Mesenchymal stem cell (in vitro differentiated cells and primary cell): ENCODE measurements around the gene RELB.

Experiments
- DNase-seq: peaks from one replicate; pipeline ENCODE4 v3.0.0-alpha.2; 2013
- H2AFZ ChIP-seq: one replicate; pipeline ENCODE4 v1.6.1; 2013; ENCODE audit warnings: low read depth, mild to moderate bottlenecking, control low read depth, inconsistent platforms, low read length, moderate library complexity
- H2AK5ac ChIP-seq: 2 replicates; pipeline ENCODE4 v1.6.1; 2013; ENCODE audit warnings: low read length, moderate library complexity, mild to moderate bottlenecking, inconsistent platforms; ENCODE audit not compliant: severe bottlenecking
- H2BK120ac ChIP-seq: one replicate; pipeline ENCODE4 v1.6.1; 2013; ENCODE audit warnings: low read depth, mild to moderate bottlenecking, inconsistent platforms, low read length, moderate library complexity
- H2BK12ac ChIP-seq, 2 experiments: one replicate each; pipeline ENCODE4 v1.6.1; 2013; ENCODE audit warnings: inconsistent platforms in 2 of 2, low read length in 2 of 2, mild to moderate bottlenecking in 2 of 2, moderate library complexity in 2 of 2, control low read depth in 1 of 2
- H2BK15ac ChIP-seq: one replicate; pipeline ENCODE4 v1.6.1; 2013; ENCODE audit warnings: mild to moderate bottlenecking, low read depth, inconsistent platforms; ENCODE audit not compliant: poor library complexity, severe bottlenecking
- H2BK5ac ChIP-seq: 2 replicates; pipeline ENCODE4 v1.6.1; 2013; ENCODE audit warnings: low read depth, mild to moderate bottlenecking, low read length, control low read depth, inconsistent platforms; ENCODE audit not compliant: poor library complexity, severe bottlenecking
- H3K14ac ChIP-seq, 2 experiments: one replicate each; pipeline ENCODE4 v1.6.1; 2013; ENCODE audit warnings: inconsistent platforms in 2 of 2, low read length in 2 of 2, control low read depth in 1 of 2, mild to moderate bottlenecking in 1 of 2, moderate library complexity in 1 of 2
- H3K18ac ChIP-seq, 2 experiments: one replicate each; pipeline ENCODE4 v1.6.1; 2013; ENCODE audit warnings: inconsistent platforms in 2 of 2, low read length in 2 of 2, control low read depth in 1 of 2, low read depth in 1 of 2, mild to moderate bottlenecking in 1 of 2
- H3K23ac ChIP-seq, 2 experiments: one replicate each; pipeline ENCODE4 v1.6.1; 2013; ENCODE audit warnings: inconsistent platforms in 2 of 2, low read length in 2 of 2, mild to moderate bottlenecking in 2 of 2, moderate library complexity in 2 of 2, control low read depth in 1 of 2
- H3K27ac ChIP-seq: 2 replicates; pipeline ENCODE4 v1.5.1; 2013; ENCODE audit warnings: mild to moderate bottlenecking, moderate library complexity, low read length, control low read depth, inconsistent platforms; ENCODE audit not compliant: poor library complexity, severe bottlenecking
- H3K27me3 ChIP-seq, 2 experiments: 2 replicates each; pipeline versions ENCODE4 v1.6.1 to v1.7.0; 2013; ENCODE audit warnings: low read length in 2 of 2, mild to moderate bottlenecking in 2 of 2, moderate library complexity in 2 of 2, control low read depth in 1 of 2, inconsistent platforms in 1 of 2; ENCODE audit not compliant: control insufficient read depth in 1 of 2, insufficient read depth in 1 of 2
- H3K36me3 ChIP-seq, 2 experiments: 2 replicates each; pipeline versions ENCODE4 v1.6.1 to v1.7.0; 2013; ENCODE audit warnings: low read length in 2 of 2, control low read depth in 1 of 2, inconsistent platforms in 1 of 2, low read depth in 1 of 2, mild to moderate bottlenecking in 1 of 2; ENCODE audit not compliant: insufficient read depth in 2 of 2, control insufficient read depth in 1 of 2
- H3K4ac ChIP-seq, 2 experiments: one replicate each; pipeline ENCODE4 v1.6.1; 2013; ENCODE audit warnings: inconsistent platforms in 2 of 2, low read length in 2 of 2, mild to moderate bottlenecking in 2 of 2, moderate library complexity in 2 of 2, control low read depth in 1 of 2, low read depth in 1 of 2
- H3K4me1 ChIP-seq: 2 replicates; pipeline ENCODE4 v1.6.1; 2013; ENCODE audit warnings: low read depth, low read length, control low read depth; ENCODE audit not compliant: control insufficient read depth, insufficient read depth
- H3K4me2 ChIP-seq: 2 replicates; pipeline ENCODE4 v1.6.1; 2013; ENCODE audit warnings: low read length, mild to moderate bottlenecking, inconsistent platforms; ENCODE audit not compliant: poor library complexity, severe bottlenecking
- H3K4me3 ChIP-seq, 2 experiments: 2 replicates each; pipeline versions ENCODE4 v1.5.1 to v1.7.0; 2013; ENCODE audit warnings: low read length in 2 of 2, mild to moderate bottlenecking in 2 of 2, control low read depth in 1 of 2, low read depth in 1 of 2; ENCODE audit not compliant: insufficient read depth in 1 of 2
- H3K79me1 ChIP-seq: replicated peaks from 2 replicates; pipeline ENCODE4 v1.6.1; 2013; ENCODE audit warnings: mild to moderate bottlenecking, control low read depth, low read length, inconsistent platforms; ENCODE audit not compliant: poor library complexity, severe bottlenecking
- H3K9ac ChIP-seq: 2 replicates; pipeline ENCODE4 v1.7.0; 2013; ENCODE audit warnings: mild to moderate bottlenecking, low read length, moderate library complexity
- H3K9me3 ChIP-seq: 2 replicates; pipeline ENCODE4 v1.7.0; 2013; ENCODE audit warnings: mild to moderate bottlenecking, low read length; ENCODE audit not compliant: control insufficient read depth
- H4K8ac ChIP-seq: one replicate; pipeline ENCODE4 v1.6.1; 2013; ENCODE audit warnings: inconsistent platforms, mild to moderate bottlenecking, low read length, moderate library complexity
- H4K91ac ChIP-seq: one replicate; pipeline ENCODE4 v1.6.1; 2013; ENCODE audit warnings: mild to moderate bottlenecking, low read length, inconsistent platforms
- WGBS: methylation state at CpG from one replicate; pipeline ENCODE4 v1.1.7; 2013; ENCODE audit warnings: mixed read lengths; 5-methylcytosine and 5-hydroxymethylcytosine counted together

RELB gene

DNA sequence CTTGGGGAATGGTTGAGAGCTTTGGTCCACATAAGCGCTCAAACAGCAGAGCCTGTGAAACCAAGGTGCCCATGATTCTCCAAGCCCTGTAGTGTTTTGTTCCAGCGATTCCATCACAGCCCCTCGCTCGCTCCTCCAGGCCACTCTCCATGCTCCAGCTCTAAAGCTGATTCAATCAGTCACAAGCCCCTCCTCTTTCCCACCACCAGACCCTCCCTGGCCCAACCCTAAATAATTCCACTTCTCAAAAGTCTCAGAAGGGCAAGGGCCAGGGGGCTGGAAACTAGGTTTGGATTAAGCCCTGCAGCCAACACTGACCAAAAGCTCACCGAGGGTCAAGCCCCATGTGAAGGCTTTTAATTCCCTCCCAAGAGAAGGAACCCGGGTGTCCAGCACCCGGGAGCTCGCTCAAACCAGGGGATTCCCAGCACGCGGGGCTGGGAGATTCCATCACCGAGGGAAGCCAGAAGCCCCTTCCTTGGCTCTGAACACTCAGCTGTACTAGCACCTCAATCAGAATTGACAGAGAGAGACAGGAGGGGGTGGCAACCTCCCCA is 73.6 kb downstream of the RELB start:
- H3K14ac ChIP-seq = no peak overlapping the region
- no peak overlapping the region for H2AK5ac ChIP-seq
- H2BK5ac ChIP-seq = no peak overlapping the region
- peak overlapping the region; percentile 41 for H2BK15ac ChIP-seq
- no peak overlapping the region for H3K9ac ChIP-seq
- peak overlapping the region; percentile 69 for H4K8ac ChIP-seq
- H2AFZ ChIP-seq = no peak overlapping the region
- H4K91ac ChIP-seq = no peak overlapping the region
- no peak overlapping the region for H3K23ac ChIP-seq
- H3K27me3 ChIP-seq = no peaks in the 10 kb centered on the region
- H3K4me2 ChIP-seq = no peak overlapping the region
- no peak overlapping the region for H3K27ac ChIP-seq
- 67% methylated on average over 11 of the region's 11 CpGs for WGBS
- peaks cover 21% of the 10 kb centered on the region for H3K4me1 ChIP-seq
- H2BK12ac ChIP-seq = peak overlapping the region in 1 of 2 experiments; percentile 16
- H3K4ac ChIP-seq = no peak overlapping the region
- no peak overlapping the region for H3K4me3 ChIP-seq
- peaks cover 24 to 31% of the 10 kb centered on the region in 2 experiments for H3K36me3 ChIP-seq
- H3K18ac ChIP-seq = no peak overlapping the region
- peaks cover 10% of the 10 kb centered on the region for H3K79me1 ChIP-seq
- H3K9me3 ChIP-seq = no peaks in the 10 kb centered on the region
- H2BK120ac ChIP-seq = no peak overlapping the region
- no peak for DNase-seq

DNA sequence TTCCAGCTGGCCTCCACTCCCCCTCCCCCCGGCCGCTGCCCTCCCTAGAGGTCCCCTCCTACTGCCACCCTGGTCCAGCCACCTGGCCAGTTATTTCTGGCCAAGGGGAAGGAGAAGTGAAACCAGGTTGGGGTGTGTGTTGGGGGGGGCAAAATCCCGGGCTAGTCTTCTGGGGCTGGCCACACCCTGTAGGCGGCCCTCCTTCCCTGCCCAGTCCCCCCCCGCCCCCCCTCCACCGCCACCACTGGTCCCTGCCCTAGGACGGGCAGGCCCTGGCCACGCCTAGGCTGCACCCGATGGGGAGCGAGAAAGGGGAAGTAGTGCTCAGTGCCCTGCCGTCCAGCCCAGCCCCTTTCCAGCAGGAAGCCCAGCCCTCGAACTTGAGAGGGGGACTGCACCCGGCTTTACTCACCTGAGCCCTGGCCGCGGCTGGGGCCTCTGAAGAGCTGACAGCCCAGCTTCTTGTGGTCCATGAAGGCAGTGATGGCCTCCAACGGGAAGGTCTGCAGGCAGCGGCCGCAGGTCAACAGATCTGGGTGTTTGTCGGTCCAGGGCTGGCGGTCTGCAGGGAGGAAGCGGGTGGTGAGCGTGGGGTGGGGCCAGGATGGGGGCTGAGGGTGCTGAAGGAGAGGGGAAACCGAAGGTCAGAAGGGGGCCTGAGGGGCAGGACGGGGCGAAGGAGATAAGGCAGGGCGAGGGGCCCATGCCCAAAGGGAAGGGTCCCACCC is 74.2 kb downstream of the RELB start:
- WGBS = 6% methylated on average over 20 of the region's 26 CpGs
- no peak overlapping the region for H2BK15ac ChIP-seq
- no peak overlapping the region for H2BK120ac ChIP-seq
- no peaks in the 10 kb centered on the region for H3K9me3 ChIP-seq
- H3K4me1 ChIP-seq = peaks cover 25% of the 10 kb centered on the region
- peaks cover 12% of the 10 kb centered on the region for H3K79me1 ChIP-seq
- H4K8ac ChIP-seq = peak overlapping the region; percentile 69
- peak overlapping the region; percentile 74 for H3K9ac ChIP-seq
- peak overlapping the region; percentile 61 to 78 for H3K4me3 ChIP-seq
- peak overlapping the region; percentile 28 to 50 for H3K18ac ChIP-seq
- H2AK5ac ChIP-seq = no peak overlapping the region
- no peak overlapping the region for H3K4ac ChIP-seq
- peak overlapping the region in 1 of 2 experiments; percentile 16 for H3K23ac ChIP-seq
- peak overlapping the region; percentile 88 for H2AFZ ChIP-seq
- H2BK12ac ChIP-seq = peak overlapping the region in 1 of 2 experiments; percentile 16
- H3K4me2 ChIP-seq = peak overlapping the region; percentile 74
- no peak for DNase-seq
- peaks cover 18 to 25% of the 10 kb centered on the region in 2 experiments for H3K36me3 ChIP-seq
- no peak overlapping the region for H3K27ac ChIP-seq
- no peaks in the 10 kb centered on the region for H3K27me3 ChIP-seq
- no peak overlapping the region for H3K14ac ChIP-seq
- H4K91ac ChIP-seq = peak overlapping the region; percentile 78
- H2BK5ac ChIP-seq = no peak overlapping the region

- Histone ChIP-seq H3K27me3 (no peaks in the 10 kb centered on the region), H3K4ac (peak within 1 kb of the TSS; percentile 42 to 77), H3K4me3 (peak within 1 kb of the TSS; percentile 61 to 78), H3K23ac (peak within 1 kb of the TSS in 1 of 2 experiments; percentile 97), H2BK15ac (no peak within 1 kb of the TSS), H3K4me2 (peak within 1 kb of the TSS; percentile 74), H3K18ac (peak within 1 kb of the TSS; percentile 28 to 88), H3K79me1 (peaks cover 7% of the 10 kb centered on the region), H2AFZ (peak within 1 kb of the TSS; percentile 88), H3K9me3 (no peaks in the 10 kb centered on the region), H3K27ac (no peak within 1 kb of the TSS), H3K36me3 (peaks cover 12 to 17% of the 10 kb centered on the region in 2 experiments), H2BK12ac (no peak within 1 kb of the TSS), H4K91ac (peak within 1 kb of the TSS; percentile 78), H4K8ac (peak within 1 kb of the TSS; percentile 52), H3K9ac (peak within 1 kb of the TSS; percentile 74), H3K4me1 (peaks cover 29% of the 10 kb centered on the region), H2BK5ac (no peak within 1 kb of the TSS), H3K14ac (peak within 1 kb of the TSS in 1 of 2 experiments; percentile 62), H2BK120ac (no peak within 1 kb of the TSS), H2AK5ac (peak within 1 kb of the TSS; percentile 22)
- WGBS = 1% methylated on average over 64 of the region's 81 CpGs
- DNase-seq = peak; percentile 51
Measured at GRCh38 chr19:45076029-45076850, 75.0 kb downstream of the RELB start, which contains the start of gene ZNF296. TSS of gene ZNF296 (minus strand) at chr19:45076478. CDS start at chr19:45076373, 105 bp downstream.
